Activated CD4-positive, CD25-positive, alpha-beta regulatory T cell treated with anti-CD3 and anti-CD28 coated beads, Interleukin-2, amount 50 U/mL, for 16 hours (primary cell): ENCODE data around the gene MOB3B.

Source experiments
- DNase-seq: peaks from one replicate; pipeline ENCODE4 v3.0.0-alpha.2; 2020; ENCODE audit warnings: low read depth, low spot score

The MOB3B gene

GRCh38 chr9:27541740-27542139 lies 12.1 kb upstream of the MOB3B start:
- DNase-seq = no peak

- DNase-seq = no peak
Observed at GRCh38 chr9:27540502-27540901, 10.9 kb upstream of the MOB3B start.

GRCh38 chr9:27539479-27540441 lies 10.1 kb upstream of the MOB3B start:
- DNase-seq = no peak

GRCh38 chr9:27538647-27539046 lies 9.0 kb upstream of the MOB3B start:
- no peak for DNase-seq

- DNase-seq = no peak
Observed at GRCh38 chr9:27537756-27538155, 8.1 kb upstream of the MOB3B start.

- DNase-seq = no peak
Observed at GRCh38 chr9:27537027-27537435, 7.4 kb upstream of the MOB3B start.

- DNase-seq = no peak
Observed at GRCh38 chr9:27536168-27536567, 6.6 kb upstream of the MOB3B start.

- no peak for DNase-seq
Observed at GRCh38 chr9:27535701-27536118, 6.1 kb upstream of the MOB3B start.

GRCh38 chr9:27534658-27535209 lies 5.1 kb upstream of the MOB3B start:
- DNase-seq = no peak

GRCh38 chr9:27534131-27534530 lies 4.5 kb upstream of the MOB3B start:
- DNase-seq = no peak

GRCh38 chr9:27533311-27533710 lies 3.7 kb upstream of the MOB3B start:
- no peak for DNase-seq

GRCh38 chr9:27532046-27532445 lies 2.4 kb upstream of the MOB3B start:
- no peak for DNase-seq

- DNase-seq = no peak
Observed at GRCh38 chr9:27530915-27531755, 1.5 kb upstream of the MOB3B start.

GRCh38 chr9:27528886-27529315 lies 713 bp downstream of the MOB3B start:
- no peak for DNase-seq

GRCh38 chr9:27528076-27528885 lies 1.3 kb downstream of the MOB3B start:
- DNase-seq = no peak

GRCh38 chr9:27527702-27528075 lies 1.9 kb downstream of the MOB3B start:
- DNase-seq = no peak

GRCh38 chr9:27524236-27524635 lies 5.4 kb downstream of the MOB3B start, which contains the start of gene IFNK:
TSS of gene IFNK (plus strand) at chr9:27524290. CDS start at chr9:27524337, 47 bp downstream.
- DNase-seq = no peak

GRCh38 chr9:27523141-27523540 lies 6.5 kb downstream of the MOB3B start:
- DNase-seq = no peak

- no peak for DNase-seq
Observed at GRCh38 chr9:27520986-27521385, 8.6 kb downstream of the MOB3B start.

GRCh38 chr9:27519466-27520465 lies 9.8 kb downstream of the MOB3B start:
- DNase-seq = no peak
